Activated CD8-positive, alpha-beta memory T cell treated with anti-CD3 and anti-CD28 coated beads for 24 hours (primary cell): ENCODE measurements around the gene TENM4.

Experiments used
- DNase-seq: peaks from one replicate; pipeline ENCODE4 v3.0.0-alpha.2; 2020

TENM4 gene

GRCh38 chr11:79383874-79384273, 57.0 kb downstream of the TENM4 start:
- no peak for DNase-seq

GRCh38 chr11:79382301-79383050, 58.4 kb downstream of the TENM4 start:
- no peak for DNase-seq

DNA sequence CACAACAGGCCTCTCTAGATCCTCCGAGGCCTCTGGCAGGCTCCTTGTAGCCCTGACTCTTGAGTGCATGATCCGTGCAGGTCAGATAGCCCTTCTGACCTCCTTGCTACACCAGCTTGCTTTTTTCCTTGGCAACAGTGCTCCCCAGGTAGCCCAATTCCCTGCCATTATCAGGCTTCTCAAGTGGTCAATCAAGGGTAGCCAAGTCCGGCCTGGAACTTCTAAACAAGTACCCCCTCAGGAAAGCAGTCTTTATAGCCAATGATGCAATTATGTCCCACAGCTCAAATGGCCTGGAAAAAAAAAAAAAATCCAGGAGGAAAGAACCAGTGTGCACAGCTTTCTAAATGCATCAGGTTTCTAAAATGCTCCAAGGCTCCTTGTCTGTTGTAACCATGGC, 59.8 kb downstream of the TENM4 start:
- DNase-seq: no peak

DNA sequence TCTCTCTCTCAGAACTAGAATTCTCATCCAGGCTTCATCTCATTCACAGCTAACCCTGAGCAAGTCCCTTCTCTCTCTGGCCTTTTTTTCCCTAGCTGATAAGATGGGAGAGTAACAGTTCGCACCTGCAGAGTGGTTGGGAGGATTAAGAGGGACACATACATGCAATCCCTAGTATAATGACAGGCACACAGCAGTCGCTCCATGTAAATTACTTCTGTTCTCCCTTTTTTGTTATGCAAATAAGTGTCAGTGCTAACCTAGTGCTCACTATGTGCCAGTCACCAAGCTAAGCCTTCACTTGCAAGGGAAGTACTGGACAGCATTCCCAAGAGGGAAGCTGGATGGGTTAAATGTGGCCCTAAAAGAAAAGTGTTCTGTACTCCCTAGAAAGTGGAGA, 63.4 kb downstream of the TENM4 start:
- no peak for DNase-seq

DNA sequence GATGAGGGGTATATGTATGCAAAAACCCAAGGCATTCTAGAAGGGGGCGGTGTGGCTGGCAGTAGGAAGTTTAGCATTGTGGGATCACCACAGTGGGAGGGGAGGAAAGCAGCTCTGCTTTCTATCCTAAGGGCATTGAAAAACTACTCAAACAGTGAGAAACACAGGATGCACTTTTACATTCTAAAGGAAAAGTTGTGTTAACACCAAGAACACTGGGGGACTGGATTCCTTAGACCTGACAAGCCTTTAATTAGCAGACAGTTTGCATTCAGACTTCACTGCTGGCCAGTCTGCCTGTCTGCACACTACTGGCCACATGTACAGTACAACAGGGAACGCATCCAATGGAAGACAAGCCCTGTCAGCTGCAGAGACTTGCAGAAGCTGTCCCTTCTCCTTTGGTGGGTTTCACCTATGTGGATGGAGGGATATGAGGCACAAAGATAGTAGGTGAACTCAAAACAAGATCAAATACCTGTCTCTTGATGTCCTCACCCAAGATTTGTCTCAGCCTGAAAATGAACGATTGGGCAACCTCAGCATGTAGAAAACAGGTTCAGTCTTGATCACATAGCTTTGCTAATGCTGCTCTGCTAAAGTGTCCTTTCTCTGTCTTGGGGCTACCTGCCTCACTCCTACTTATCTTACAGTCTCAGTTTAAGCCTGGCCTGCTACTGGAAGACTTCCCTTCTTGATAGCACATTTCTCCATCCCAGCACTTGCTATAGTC, 64.8 kb downstream of the TENM4 start:
- DNase-seq: no peak

- DNase-seq: no peak
Observed at GRCh38 chr11:79374727-79375126, 66.1 kb downstream of the TENM4 start.

- DNase-seq: no peak
Observed at GRCh38 chr11:79371724-79372123, 69.1 kb downstream of the TENM4 start.

- DNase-seq: no peak
Observed at GRCh38 chr11:79371152-79371551, 69.7 kb downstream of the TENM4 start.

- DNase-seq: no peak
Observed at GRCh38 chr11:79369055-79369454, 71.8 kb downstream of the TENM4 start.

DNA sequence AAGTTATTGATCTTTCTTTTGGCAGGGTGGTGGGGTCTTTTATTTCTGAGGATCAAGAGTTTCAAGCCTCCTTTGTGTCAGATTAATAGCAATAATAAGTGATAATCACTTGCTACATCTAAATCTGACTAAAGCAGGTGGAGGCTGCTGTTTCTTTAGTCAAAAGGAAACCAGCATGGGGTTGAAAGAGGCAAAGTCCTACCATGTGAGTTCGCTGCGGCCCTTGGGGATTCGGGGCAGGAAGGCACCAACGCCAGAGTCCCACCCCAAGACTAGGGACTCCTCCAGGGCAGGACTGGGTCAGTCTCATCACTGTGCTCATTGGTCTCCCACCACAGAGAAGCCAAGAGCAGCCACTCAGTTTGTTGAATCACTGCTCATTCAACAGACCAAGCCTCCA, 73.0 kb downstream of the TENM4 start:
- DNase-seq: no peak

GRCh38 chr11:79366218-79366617, 74.6 kb downstream of the TENM4 start:
- no peak for DNase-seq

GRCh38 chr11:79363861-79364378, 76.9 kb downstream of the TENM4 start:
- DNase-seq: no peak

DNA sequence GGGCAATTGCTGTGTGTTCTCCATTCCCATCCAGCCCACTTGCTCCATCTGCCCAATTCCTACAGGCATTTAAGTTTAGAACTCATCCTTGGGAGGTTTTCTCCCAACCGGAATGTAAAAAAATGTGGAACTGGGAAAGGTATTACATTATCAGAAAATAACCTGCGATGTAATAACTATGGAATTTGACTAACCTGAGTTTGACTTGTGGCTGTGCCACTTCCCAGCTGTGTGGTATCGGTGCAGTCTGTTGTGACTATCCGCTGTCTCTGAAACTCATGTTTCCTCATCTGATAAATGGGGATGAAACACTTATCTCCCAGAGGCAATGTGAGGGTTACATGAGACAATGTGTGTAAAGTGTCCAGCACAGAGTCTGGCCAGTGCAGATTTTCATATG, 77.6 kb downstream of the TENM4 start:
- DNase-seq: no peak

GRCh38 chr11:79362821-79363220, 78.0 kb downstream of the TENM4 start:
- no peak for DNase-seq

GRCh38 chr11:79362206-79362757, 78.5 kb downstream of the TENM4 start:
- no peak for DNase-seq

DNA sequence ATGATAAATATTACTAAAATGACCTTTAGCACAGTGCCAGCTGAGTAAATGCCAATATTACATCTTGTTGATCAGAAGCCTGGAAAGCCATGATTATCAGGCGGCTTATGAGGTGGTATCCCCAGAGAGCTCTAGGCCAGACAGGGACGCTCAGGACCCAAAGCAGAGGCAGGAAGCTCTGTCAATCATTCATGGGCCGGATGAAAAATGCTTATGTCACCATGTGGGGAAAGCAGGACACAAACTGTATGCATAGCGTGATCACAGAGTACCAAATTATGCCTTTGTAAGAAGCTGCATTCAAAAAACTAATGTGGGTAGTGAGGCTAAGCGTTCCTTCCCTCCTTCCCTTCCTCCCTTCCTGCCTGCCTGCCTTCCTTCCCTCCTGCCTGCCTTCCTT, 82.6 kb downstream of the TENM4 start:
- DNase-seq: no peak

DNA sequence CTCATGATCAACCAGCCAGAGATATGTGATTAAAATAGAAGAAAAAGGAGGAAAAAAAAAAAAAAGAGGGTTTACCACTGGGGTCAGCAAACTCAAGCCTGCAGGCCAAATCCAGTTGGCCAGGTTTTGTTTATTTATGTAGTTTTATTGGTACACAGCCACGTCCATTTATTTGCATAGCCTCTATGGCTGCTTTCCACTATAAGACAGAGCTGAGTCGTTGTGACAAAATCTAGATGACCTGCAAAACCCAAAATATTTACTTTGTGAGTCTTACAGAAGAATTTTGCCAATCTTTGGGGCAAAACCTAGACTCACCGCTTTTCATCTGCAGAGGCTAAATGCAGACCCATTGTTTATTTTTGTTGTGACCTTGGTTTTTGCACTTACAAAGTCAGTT, 87.1 kb downstream of the TENM4 start:
- no peak for DNase-seq

GRCh38 chr11:79352349-79352703, 88.5 kb downstream of the TENM4 start:
- no peak for DNase-seq

DNA sequence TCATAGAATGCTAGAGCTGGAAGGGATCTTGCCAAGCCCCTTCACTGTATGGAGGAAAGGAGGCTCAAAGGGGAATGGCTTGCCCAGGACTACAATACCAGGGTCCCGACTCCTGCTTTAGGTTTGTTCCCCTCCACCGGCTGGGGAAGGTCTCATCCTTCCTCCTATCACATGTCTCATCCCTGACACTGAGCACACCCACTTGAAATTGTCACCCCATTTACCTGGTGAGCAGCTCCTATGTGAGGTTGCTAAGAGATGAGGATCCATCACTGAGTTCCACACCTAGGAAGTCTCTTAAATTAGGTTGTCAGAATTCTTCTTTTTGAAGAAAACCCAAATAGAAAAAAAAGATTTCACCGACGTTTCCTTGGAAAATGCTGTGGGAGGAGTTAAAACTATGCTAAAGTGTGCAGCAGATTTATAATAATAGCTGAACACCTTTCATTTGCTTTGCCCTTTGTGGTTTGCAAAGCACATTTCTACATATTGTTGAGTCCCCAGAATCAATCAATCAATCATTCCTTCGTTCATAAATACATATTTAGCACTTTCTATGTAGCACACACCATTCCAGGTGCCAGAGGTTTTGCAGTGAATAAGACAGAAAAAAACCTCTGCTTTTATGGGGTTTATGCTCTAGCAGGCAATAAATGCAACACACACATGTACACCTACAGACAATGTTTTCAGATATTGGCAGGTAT, 91.7 kb downstream of the TENM4 start:
- DNase-seq: no peak

- DNase-seq: no peak
Observed at GRCh38 chr11:79346021-79346420, 94.8 kb downstream of the TENM4 start.

GRCh38 chr11:79344753-79345294, 96.0 kb downstream of the TENM4 start:
- DNase-seq: no peak

DNA sequence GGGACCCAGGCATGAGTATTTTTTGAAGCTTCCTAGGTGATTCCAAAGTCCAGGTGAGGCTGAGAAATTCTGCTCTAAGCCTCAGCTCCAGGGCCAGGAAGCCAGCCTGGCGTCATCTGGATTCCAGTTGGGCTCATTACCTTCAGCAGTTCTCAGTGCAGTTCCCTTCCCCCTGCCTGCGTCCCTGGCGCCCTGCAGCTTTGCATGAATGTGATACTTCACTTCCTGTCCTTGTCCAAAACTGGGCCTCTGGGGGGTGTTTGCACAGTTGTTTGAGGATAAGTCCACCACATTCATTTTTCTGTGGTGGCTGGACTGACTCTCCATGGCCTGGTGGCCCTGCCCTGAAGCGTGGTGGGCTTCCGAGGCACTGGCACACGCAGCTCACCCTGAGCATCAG, 98.1 kb downstream of the TENM4 start:
- no peak for DNase-seq

DNA sequence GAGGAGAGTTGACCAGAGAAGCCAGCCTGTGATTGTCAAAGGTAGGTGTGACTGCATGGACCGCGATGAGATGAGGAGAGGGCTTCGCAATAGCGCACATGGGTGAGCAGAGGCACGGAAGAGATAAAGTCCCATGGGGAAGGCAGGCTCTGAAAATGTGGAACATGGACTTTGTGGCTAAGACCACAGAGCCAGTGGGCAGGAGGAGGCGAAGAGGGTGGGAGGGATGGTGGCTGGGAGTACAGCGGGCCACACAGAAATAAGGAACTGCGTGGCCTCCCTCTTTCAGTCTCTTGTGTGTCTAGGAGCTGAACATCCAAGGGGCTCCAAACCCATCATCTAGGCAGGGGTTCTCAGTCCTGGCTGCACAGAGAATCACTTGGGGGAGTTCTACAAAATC, 98.6 kb downstream of the TENM4 start:
- DNase-seq: no peak
